Testis (tissue), 3 donors: Measurements from ENCODE around the gene GJB2. TPM values are rescaled to one million over a fixed set of nuclear protein-coding genes. Genes with fewer than 3 reads are reported as not detected.

Experiments used
- DNase-seq: peaks from one replicate; pipeline ENCODE4 v3.0.0-alpha.2; 2019
- H3K27ac ChIP-seq, 2 donors: fragments of 200-600 bp; sonication (generic); one replicate each; pipeline ENCODE4 v1.5.1; 2019
- H3K27me3 ChIP-seq: fragments of 200-600 bp; sonication (generic); one replicate; pipeline ENCODE4 v1.5.1; 2019
- H3K36me3 ChIP-seq: fragments of 200-600 bp; sonication (generic); one replicate; pipeline ENCODE4 v1.5.1; 2017; ENCODE audit warnings: low read depth; ENCODE audit errors: missing control alignments
- H3K4me1 ChIP-seq: fragments of 200-600 bp; sonication (generic); one replicate; pipeline ENCODE4 v1.5.1; 2019
- H3K4me3 ChIP-seq, 2 donors: fragments of 200-600 bp; sonication (generic); one replicate each; pipeline ENCODE4 v1.5.1; 2017 to 2019
- H3K9me3 ChIP-seq: fragments of 200-600 bp; sonication (generic); one replicate; pipeline ENCODE4 v1.5.1; 2017
- CTCF ChIP-seq, 3 experiments: fragments of 450-650 bp in 2 of 3; fragments of 200-600 bp in 1 of 3; sonication (generic) in 1 of 3; IDR thresholded peaks; one replicate each; pipeline ENCODE4 v1.5.1; 2016 to 2019; ENCODE audit warnings: antibody characterized with exemption in 3 of 3, mild to moderate bottlenecking in 2 of 3, moderate library complexity in 1 of 3
- POLR2A ChIP-seq: fragments of 450-650 bp; IDR thresholded peaks from one replicate; pipeline ENCODE4 v1.6.1; 2017; ENCODE audit warnings: antibody characterized with exemption, mild to moderate bottlenecking, moderate library complexity
- WGBS, 2 donors: methylation state at CpG; one replicate each; pipeline ENCODE4 v1.1.5; 2018; 5-methylcytosine and 5-hydroxymethylcytosine counted together
- intact Hi-C: fragments of 100-400 bp; cut with DNase I; formaldehyde crosslinking; loops from one replicate; pipeline ENCODE4 v1.15.1; 2023; ENCODE audit warnings: low total_unique reads
- polyA plus RNA-seq: library from polyadenylated mRNA; stranded (reverse); fragments of 350-450 nt; fragmentation: Illumina TruSeq; extraction: RNeasy Lipid Tissue Mini Kit (QIAGEN cat#74804); gene quantifications from one replicate; pipeline ENCODE4 v1.2.3, GENCODE V29; 2014; ENCODE audit warnings: low read depth, low replicate concordance; ENCODE audit not compliant: insufficient read depth
- total RNA-seq, 2 donors: library from RNA; depleted of rRNA; stranded (reverse); fragments of >200 nt; gene quantifications; one replicate each; pipeline ENCODE4 v1.2.3, GENCODE V29; 2016

GJB2 gene
- total and polyA plus RNA-seq, 3 donors from 2014 or later = 2.5 to 3.1 (median 2.9) TPM

GRCh38 chr13:20165417-20166257 is 27.1 kb downstream of the GJB2 start:
- intact Hi-C loops = no loop called here
- no peak for DNase-seq
- Histone ChIP-seq H3K4me1 (no peaks in the 10 kb centered on the region), H3K9me3 (no peaks in the 10 kb centered on the region), H3K4me3 (no peak overlapping the region), H3K27me3 (no peaks in the 10 kb centered on the region), H3K27ac (no peak overlapping the region), H3K36me3 (no peaks in the 10 kb centered on the region)
- no peak for TF ChIP-seq POLR2A
- TF ChIP-seq CTCF (IDR thresholded peaks at IDR 0.05) = no peak
- WGBS, 2 donors = 82 to 92% methylated on average over 10 to 11 of the region's 11 CpGs

GRCh38 chr13:20161951-20162300 is 30.8 kb downstream of the GJB2 start:
- Histone ChIP-seq H3K9me3 (no peaks in the 10 kb centered on the region), H3K4me1 (no peaks in the 10 kb centered on the region), H3K36me3 (no peaks in the 10 kb centered on the region), H3K27me3 (no peaks in the 10 kb centered on the region), H3K4me3 (peak overlapping the region; percentile 48 to 68), H3K27ac (no peak overlapping the region)
- intact Hi-C loops = no loop called here
- TF ChIP-seq CTCF (IDR thresholded peaks at IDR 0.05) = no peak
- TF ChIP-seq POLR2A = no peak
- DNase-seq = no peak
- WGBS, 2 donors = 31 to 48% methylated on average over 12 to 16 of the region's 16 CpGs

- DNase-seq = peak; percentile 61
- WGBS, 2 donors = 2 to 7% methylated on average over 3 to 76 of the region's 79 CpGs
- intact Hi-C loops = no loop called here
- H3K36me3 ChIP-seq = no peaks in the 10 kb centered on the region
- peak overlapping the region; percentile 48 to 68 for H3K4me3 ChIP-seq
- H3K27me3 ChIP-seq = no peaks in the 10 kb centered on the region
- TF ChIP-seq POLR2A = no peak
- TF ChIP-seq CTCF (IDR thresholded peaks at IDR 0.05) = no peak
- no peaks in the 10 kb centered on the region for H3K9me3 ChIP-seq
- peak overlapping the region in 1 of 2 donors; percentile 50 for H3K27ac ChIP-seq
- no peaks in the 10 kb centered on the region for H3K4me1 ChIP-seq
These were observed 31.3 kb downstream of the GJB2 start for GRCh38 chr13:20161275-20161950.

GRCh38 chr13:20160306-20161274 is 32.1 kb downstream of the GJB2 start, which contains the start of gene GJA3:
TSS of gene GJA3 (minus strand) at chr13:20161052. CDS start at chr13:20143288, 17,764 bp downstream.
- DNase-seq = peak; percentile 84
- Histone ChIP-seq H3K9me3 (no peaks in the 10 kb centered on the region), H3K4me1 (no peaks in the 10 kb centered on the region), H3K27me3 (no peaks in the 10 kb centered on the region), H3K27ac (peak within 1 kb of the TSS in 1 of 2 donors; percentile 50), H3K4me3 (peak within 1 kb of the TSS; percentile 48 to 68), H3K36me3 (no peaks in the 10 kb centered on the region)
- intact Hi-C loops = no loop called here
- TF ChIP-seq POLR2A (no peak), CTCF (IDR thresholded peaks at IDR 0.05) (no peak)
- 3 to 4% methylated on average over 16 to 85 of the region's 93 CpGs for WGBS, 2 donors
